ENCODE measurements around the gene ENTPD2. TPM values are rescaled to one million over a fixed set of nuclear protein-coding genes. Genes with fewer than 3 reads are reported as not detected.

Gene ENTPD2
- total RNA-seq, 2 experiments from 2014 or later = 0.16 TPM; not detected in 1

- no peak for DNase-seq (ENCODE audit: low spot score)
- ChIA-PET CTCF (ENCODE audit: unreplicated experiment) (no interaction called here), POLR2A (no interaction called here)
- TF ChIP-seq EZH2phosphoT487 (IDR thresholded peaks at IDR 0.05; ENCODE audit: borderline replicate concordance, low read depth, low read length) (no peak), CTCF (conservative IDR thresholded peaks at IDR 0.05; ENCODE audit: low read length) (no peak)
- H3K9me2 ChIP-seq (ENCODE audit: insufficient read depth, low read length) = no peaks in the 10 kb centered on the region
- no peaks in the 10 kb centered on the region for H3K79me2 ChIP-seq (ENCODE audit: insufficient read depth, low read depth, low read length)
- no peaks in the 10 kb centered on the region for H3K9me3 ChIP-seq (ENCODE audit: low read length)
- intact Hi-C loops (cut with micrococcal nuclease; ENCODE audit: unreplicated experiment) = no loop called here
- peaks cover 4% of the 10 kb centered on the region for H3K4me1 ChIP-seq (ENCODE audit: insufficient read depth, low read length, poor library complexity, severe bottlenecking)
- no TSS peak for BruUV-seq (replicated peaks)
- H3K36me3 ChIP-seq (ENCODE audit: insufficient read depth, low read length) = no peaks in the 10 kb centered on the region
- no peak overlapping the region for H3K4me2 ChIP-seq (ENCODE audit: low read length)
- H4K20me1 ChIP-seq (ENCODE audit: insufficient read depth, low read length) = no peaks in the 10 kb centered on the region
- H3K4me3 ChIP-seq (ENCODE audit: low read depth, low read length, poor library complexity, severe bottlenecking) = no peak overlapping the region
- H3K27ac ChIP-seq (ENCODE audit: low read depth, low read length, poor library complexity, severe bottlenecking) = no peak overlapping the region
- no peak overlapping the region for H2AFZ ChIP-seq (ENCODE audit: low read length)
Measured at GRCh38 chr9:137011156-137011555, 42.7 kb downstream of the ENTPD2 start.

GRCh38 chr9:137009938-137010732 lies 43.7 kb downstream of the ENTPD2 start:
- Histone ChIP-seq H3K4me2 (ENCODE audit: low read length) (no peak overlapping the region), H4K20me1 (ENCODE audit: insufficient read depth, low read length) (no peaks in the 10 kb centered on the region), H3K36me3 (ENCODE audit: insufficient read depth, low read length) (no peaks in the 10 kb centered on the region), H3K27ac (ENCODE audit: low read depth, low read length, poor library complexity, severe bottlenecking) (no peak overlapping the region), H3K4me1 (ENCODE audit: insufficient read depth, low read length, poor library complexity, severe bottlenecking) (peaks cover 4% of the 10 kb centered on the region), H3K9me2 (ENCODE audit: insufficient read depth, low read length) (no peaks in the 10 kb centered on the region), H2AFZ (ENCODE audit: low read length) (no peak overlapping the region), H3K9me3 (ENCODE audit: low read length) (no peaks in the 10 kb centered on the region), H3K79me2 (ENCODE audit: insufficient read depth, low read depth, low read length) (no peaks in the 10 kb centered on the region), H3K4me3 (ENCODE audit: low read depth, low read length, poor library complexity, severe bottlenecking) (no peak overlapping the region)
- BruUV-seq (replicated peaks) = no TSS peak
- intact Hi-C loops (cut with micrococcal nuclease; ENCODE audit: unreplicated experiment) = no loop called here
- DNase-seq (ENCODE audit: low spot score) = no peak
- ChIA-PET POLR2A (no interaction called here), CTCF (ENCODE audit: unreplicated experiment) (interaction anchor here (0.6 kb wide), 1 partner anchor 18 kb away, joined by 3 read pairs; the partner anchor contains the start of gene PAXX)
- TF ChIP-seq CTCF (conservative IDR thresholded peaks at IDR 0.05; ENCODE audit: low read length) (no peak), EZH2phosphoT487 (IDR thresholded peaks at IDR 0.05; ENCODE audit: borderline replicate concordance, low read depth, low read length) (no peak)

- DNase-seq (ENCODE audit: low spot score) = no peak
- POLR2A ChIA-PET = no interaction called here
- H4K20me1 ChIP-seq (ENCODE audit: insufficient read depth, low read length) = no peaks in the 10 kb centered on the region
- no peak overlapping the region for H3K4me3 ChIP-seq (ENCODE audit: low read depth, low read length, poor library complexity, severe bottlenecking)
- H3K9me2 ChIP-seq (ENCODE audit: insufficient read depth, low read length) = no peaks in the 10 kb centered on the region
- H3K27ac ChIP-seq (ENCODE audit: low read depth, low read length, poor library complexity, severe bottlenecking) = no peak overlapping the region
- H2AFZ ChIP-seq (ENCODE audit: low read length) = no peak overlapping the region
- no peaks in the 10 kb centered on the region for H3K36me3 ChIP-seq (ENCODE audit: insufficient read depth, low read length)
- BruUV-seq (replicated peaks) = no TSS peak
- peaks cover 4% of the 10 kb centered on the region for H3K4me1 ChIP-seq (ENCODE audit: insufficient read depth, low read length, poor library complexity, severe bottlenecking)
- CTCF ChIA-PET (ENCODE audit: unreplicated experiment) = interaction anchor here (0.6 to 0.7 kb wide), 3 partner anchors 17 to 166 kb away, joined by 3 to 4 read pairs (median 3); partner anchors contain the start of gene PAXX
- H3K9me3 ChIP-seq (ENCODE audit: low read length) = no peaks in the 10 kb centered on the region
- H3K79me2 ChIP-seq (ENCODE audit: insufficient read depth, low read depth, low read length) = no peaks in the 10 kb centered on the region
- intact Hi-C loops (cut with micrococcal nuclease; ENCODE audit: unreplicated experiment) = no loop called here
- no peak overlapping the region for H3K4me2 ChIP-seq (ENCODE audit: low read length)
- TF ChIP-seq CTCF (conservative IDR thresholded peaks at IDR 0.05; ENCODE audit: low read length) = no peak
- TF ChIP-seq EZH2phosphoT487 (IDR thresholded peaks at IDR 0.05; ENCODE audit: borderline replicate concordance, low read depth, low read length) = no peak
Measured at GRCh38 chr9:137009217-137009616, 44.6 kb downstream of the ENTPD2 start.

All from OCI-LY7 (cell line).